Stimulated activated CD4-positive, alpha-beta T cell treated with anti-CD3 and anti-CD28 coated beads, Interleukin-1b, Interleukin-23, amount 100 ng/mL, for 4 hours (primary cell): ENCODE measurements around the gene NTN5.
"Not testable (repeated sequence)": the region's sequence is repeated elsewhere in the genome, so short reads cannot be mapped to it uniquely, and the experiment has no call there.

ENCODE experiments used
- DNase-seq, 2 donors: peaks; one replicate each; pipeline ENCODE4 v3.0.0-alpha.2; 2020; ENCODE audit warnings: low read depth in 2 of 2

NTN5 gene, protein sequence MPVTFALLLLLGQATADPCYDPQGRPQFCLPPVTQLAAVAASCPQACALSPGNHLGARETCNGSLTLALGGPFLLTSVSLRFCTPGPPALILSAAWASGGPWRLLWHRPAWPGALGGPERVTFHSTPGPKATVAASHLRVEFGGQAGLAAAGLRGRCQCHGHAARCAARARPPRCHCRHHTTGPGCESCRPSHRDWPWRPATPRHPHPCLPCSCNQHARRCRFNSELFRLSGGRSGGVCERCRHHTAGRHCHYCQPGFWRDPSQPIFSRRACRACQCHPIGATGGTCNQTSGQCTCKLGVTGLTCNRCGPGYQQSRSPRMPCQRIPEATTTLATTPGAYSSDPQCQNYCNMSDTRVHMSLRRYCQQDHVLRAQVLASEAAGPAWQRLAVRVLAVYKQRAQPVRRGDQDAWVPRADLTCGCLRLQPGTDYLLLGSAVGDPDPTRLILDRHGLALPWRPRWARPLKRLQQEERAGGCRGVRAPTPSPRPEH

DNA sequence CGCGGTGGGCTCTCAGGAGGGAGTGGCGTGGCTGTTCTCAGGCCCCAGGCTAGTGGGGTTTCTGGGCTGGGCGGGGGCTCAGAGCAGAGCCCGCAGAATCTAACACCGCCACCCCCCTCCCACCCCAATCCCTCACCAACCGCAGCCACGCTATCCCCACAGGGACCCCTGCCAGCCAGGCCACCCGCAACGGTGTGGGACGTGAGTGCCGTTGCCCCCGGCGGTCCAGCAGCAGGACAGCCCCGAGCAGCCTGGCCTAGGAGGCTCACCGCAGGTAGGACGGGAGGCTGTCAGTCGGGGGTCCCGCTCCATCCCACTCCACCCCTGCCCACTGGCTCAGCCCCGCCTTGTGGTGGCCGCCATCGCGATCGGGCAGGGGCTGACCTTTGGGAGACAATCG lies at the start of gene NTN5:
Gene NTN5, minus strand, starts transcription at position 24 of the 400 bp plus-strand sequence. CDS start 2,031 bp downstream, outside the sequence.
- DNase-seq = no peak

DNA sequence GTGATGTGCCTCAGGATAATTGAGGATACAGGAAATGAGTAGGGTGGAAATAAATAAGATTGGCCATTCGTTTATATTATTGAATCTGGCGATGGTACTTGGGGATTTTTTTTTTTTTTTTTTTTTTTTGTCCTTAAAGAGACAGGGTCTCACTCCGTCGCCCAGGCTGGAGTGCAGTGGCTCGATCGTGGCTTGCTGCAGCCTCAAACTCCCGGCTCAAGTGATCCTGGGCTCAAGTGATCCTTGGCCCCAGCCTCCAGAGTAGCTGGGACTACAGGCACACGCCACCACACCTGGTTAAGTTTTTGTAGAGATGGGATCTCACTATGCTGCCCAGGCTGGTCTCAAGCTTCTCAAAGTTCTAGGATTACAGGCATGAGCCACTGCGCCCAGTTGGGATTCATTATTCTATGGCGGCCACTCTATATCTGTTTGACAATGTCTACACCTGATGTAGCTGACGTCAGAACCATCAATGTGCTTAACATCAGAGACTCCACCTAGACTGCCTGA lies 49.4 kb upstream of the NTN5 start:
- no peak for DNase-seq

DNA sequence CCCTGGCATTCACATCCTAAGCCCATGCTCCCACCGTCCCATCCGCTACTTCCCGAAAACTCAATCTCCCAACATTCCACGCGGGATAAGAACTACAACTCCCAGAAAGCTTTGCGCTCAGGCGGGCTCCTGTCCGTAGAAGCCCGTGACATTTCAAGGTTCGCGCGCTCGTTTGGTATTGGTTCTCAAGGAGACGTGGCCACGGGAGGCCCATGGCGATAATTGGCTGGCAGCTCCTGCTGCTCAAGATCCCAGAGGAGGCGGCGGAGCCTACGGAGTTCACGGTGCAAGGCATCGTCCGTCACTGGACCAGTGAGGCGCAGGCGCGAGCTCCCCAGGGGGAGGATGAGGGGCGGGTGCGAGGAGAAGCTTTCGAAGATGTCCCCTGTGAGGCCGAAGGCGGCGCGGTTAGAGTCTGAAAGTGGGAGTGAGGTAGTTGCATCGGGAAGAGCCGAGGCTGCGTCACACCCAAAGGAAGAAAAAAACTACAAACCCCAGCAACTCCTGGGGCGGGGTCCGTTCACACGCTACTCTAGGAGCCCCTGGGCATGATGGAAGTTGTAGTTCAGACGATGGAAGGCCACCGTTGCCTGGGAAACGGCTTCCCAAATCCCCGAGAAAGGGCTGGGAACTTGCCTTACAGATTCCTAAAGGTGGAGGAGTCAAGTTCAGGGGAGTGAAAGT lies 47.9 kb upstream of the NTN5 start:
- peak; percentile 70 to 80 for DNase-seq

DNA sequence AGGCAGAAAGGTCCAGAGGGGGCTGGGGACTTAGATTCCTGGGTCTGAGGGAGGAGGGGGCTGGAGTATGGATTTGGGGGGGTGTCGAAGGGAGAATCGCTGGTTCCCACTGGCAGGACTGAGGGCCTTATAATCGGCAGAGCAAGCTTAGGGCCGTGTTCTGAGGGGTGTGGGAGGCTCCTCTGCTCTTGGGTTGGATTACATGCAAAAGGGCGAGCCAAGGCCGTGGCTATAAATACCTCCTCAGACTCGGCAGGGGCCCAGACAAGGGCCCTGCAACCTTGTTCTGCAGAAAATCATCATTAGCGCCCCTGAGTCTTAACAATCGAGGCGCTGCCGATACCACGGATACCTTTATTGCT lies 47.4 kb upstream of the NTN5 start:
- DNase-seq = no peak

DNA sequence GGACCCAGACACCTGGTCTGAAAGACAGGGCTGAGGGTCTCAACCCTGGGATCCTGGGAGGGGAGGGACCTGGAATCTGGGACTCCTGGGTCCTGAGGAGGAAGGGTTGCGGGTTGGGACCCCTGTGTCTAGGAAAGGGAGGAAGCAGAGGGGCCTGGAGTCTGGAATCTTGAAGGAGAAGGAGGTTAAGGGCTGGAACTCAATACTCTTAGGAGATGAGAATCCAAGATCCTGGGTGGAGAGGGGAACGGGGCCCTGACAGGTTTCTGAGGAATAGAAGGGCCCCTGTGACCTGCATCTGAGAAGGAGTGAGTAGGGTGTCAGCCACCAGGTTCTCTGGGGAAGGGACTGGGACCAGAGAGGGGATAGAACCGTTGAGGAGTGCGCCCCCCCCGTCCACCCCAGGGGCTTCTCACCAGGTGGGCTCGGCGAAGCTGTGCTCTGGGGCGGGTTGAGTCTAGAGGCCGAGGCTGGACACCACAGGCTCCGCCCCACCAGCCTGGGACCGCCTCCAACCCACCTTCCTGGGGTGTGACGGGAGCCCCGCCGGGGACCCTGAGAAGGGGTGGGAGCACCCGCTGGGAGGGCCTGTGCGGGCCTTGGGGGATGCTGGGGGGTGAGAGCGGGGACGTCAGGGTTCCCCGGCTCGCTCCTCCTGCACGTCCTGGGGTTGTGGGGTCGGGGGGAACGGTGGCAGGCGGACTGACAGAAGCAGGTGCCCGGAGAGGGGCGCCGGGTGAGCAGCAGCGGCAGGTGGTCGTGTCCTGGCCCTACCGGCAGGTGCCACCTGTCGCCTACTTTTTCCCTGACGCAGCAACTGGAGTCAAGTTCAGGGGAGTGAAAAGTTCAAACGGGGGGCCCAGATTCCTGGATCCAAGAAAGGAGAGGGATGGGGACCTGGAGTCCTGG lies 46.7 kb upstream of the NTN5 start, which contains the start of gene MAMSTR:
Gene MAMSTR, minus strand, starts transcription at position 463 of the 909 bp plus-strand sequence. CDS start 694 bp downstream, outside the sequence.
- DNase-seq = no peak

DNA sequence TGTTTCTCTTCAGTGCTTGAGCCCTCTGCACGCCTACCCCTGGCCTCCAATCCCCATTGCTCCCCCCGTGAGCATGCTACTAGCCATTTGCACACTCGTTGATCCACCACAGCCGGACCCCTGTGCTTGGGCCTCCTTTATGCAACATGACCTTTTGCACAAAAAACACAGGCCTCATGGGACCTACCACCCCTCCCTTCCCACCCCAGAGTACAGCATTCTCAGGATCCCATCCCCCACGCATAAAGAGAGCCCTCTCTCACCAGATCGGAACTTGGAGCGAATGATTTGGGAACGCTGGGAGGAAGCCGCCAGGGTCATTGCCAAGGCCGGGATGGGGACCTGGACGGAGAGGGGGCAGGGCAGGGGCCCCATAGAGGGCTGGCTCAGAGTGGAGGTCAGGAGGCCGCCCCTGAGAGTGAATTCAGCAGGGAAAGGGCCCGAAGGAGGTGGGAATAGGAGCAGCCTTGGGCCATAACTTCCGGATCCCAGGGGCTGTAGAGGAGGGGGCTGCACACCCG lies 46.0 kb upstream of the NTN5 start:
- no peak for DNase-seq

DNA sequence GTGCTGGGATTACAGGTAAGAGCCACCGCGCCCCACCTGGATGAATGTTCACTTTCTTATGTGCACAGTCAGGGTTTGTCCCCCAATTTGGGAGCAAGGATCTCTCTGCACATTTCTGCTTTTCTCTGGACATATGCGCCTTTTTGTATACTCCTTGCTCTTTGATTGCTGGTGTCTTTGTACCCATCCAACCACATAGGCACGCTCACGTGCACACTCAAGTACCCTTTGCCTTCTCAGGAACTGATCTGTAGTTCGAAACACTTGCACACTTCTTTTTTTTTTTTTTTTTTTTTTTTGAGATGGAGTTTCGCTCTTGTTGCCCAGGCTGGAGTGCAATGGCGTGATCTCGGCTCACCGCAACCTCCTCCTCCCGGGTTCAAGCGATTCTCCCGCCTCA lies 45.3 kb upstream of the NTN5 start:
- DNase-seq = not testable (repeated sequence)

DNA sequence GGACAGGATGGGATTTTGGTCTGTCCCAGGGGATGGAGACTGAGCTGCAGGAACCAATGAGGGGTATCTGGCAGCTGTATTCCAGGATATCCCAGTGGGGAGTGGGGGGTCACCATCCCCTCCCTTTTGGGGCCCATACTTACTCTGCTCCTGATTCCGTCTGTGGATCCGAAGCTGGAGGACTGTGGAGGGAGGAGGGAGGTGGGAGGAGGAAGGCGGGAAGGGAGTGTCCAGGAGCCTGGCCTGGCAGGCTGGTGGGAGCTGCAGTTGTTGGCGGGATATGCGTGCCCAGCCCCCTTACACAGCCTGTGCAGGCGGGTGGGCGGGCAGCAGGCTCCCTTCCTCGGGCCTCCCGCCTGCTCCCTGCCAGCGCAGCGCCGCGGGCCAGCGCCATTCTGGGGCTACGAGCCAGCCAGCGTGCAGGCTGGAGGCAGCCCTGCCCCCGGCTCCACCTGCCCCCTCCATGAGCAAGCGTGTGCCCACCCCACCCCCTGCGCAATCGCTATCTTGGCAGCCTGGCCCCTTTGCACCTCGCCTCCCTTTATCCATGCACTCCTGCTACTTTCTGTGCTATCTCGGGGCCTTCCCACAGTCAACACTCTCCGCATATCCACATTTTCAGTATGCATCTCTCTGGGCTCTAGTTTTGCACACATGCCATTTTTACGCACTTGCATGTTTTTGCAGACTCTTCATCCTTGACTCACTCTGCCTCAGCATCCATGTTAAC lies 43.9 kb upstream of the NTN5 start:
- DNase-seq = no peak

DNA sequence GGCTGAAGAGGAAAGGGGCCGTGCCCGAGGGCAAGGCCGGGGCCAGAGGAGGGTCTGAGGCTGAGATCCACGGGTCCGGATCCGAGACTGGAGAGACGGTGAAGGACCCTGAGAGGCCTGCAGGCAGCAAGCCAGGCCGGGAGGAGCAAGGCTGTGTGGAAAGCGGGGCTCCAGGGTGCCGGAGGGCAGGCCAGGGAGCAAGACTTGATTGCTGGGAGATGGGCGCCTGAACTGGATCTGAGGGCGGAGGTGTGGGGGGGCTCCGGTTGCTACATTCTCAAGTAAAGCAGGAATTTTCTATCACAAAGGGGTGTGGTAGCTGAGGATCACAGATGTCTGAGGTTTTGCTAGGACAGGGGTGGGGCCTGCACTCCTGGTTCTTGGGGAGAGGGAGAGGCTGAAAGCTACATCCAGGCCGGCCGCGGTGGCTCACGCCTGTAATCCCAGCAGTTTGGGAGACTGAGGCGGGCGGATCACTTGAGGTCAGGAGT lies 42.9 kb upstream of the NTN5 start:
- no peak for DNase-seq

DNA sequence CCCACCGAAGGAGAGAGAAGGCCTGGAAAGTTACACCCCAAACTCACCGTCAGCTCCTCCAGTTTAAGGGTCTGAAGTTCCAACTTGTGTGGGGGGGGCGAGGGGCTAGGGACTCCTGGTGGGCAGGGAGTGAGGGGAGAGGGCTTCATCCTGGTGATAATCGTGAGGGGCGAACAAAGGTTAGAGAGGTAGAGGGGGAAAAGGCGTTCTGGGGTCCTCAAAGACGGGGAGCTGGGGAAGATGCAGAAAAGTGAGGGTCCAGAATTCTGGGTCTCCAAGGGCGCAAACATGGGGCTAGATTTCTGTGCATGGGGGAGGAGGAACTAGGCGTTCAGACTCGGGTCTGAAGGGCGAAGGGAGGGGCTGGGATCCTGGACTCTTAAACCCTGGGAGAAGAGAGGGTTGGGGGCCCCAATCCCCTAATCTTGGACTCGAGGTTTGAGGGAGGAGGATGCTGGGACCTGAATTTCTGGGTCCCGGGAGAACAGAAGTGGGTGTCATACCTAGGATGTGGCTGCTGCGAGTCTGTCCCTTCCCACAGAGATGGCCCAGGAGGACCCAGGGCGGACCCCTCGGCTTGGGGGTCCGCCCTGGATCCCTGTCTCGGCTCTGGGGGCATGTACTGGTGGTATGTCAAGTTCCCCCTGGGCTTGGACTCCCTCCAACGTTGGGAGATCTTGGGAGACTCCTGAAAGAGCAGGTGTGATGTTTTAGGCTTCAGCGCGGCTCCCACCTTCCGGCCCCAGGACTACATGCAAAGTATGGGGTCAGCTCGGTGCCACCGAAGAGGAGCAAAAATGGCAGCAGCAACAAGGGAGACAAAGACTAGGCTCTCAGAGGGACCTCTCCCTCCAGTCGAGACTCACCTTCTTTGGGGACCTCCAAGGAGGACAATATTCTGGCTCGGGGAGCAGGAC lies 42.2 kb upstream of the NTN5 start:
- no peak for DNase-seq

DNA sequence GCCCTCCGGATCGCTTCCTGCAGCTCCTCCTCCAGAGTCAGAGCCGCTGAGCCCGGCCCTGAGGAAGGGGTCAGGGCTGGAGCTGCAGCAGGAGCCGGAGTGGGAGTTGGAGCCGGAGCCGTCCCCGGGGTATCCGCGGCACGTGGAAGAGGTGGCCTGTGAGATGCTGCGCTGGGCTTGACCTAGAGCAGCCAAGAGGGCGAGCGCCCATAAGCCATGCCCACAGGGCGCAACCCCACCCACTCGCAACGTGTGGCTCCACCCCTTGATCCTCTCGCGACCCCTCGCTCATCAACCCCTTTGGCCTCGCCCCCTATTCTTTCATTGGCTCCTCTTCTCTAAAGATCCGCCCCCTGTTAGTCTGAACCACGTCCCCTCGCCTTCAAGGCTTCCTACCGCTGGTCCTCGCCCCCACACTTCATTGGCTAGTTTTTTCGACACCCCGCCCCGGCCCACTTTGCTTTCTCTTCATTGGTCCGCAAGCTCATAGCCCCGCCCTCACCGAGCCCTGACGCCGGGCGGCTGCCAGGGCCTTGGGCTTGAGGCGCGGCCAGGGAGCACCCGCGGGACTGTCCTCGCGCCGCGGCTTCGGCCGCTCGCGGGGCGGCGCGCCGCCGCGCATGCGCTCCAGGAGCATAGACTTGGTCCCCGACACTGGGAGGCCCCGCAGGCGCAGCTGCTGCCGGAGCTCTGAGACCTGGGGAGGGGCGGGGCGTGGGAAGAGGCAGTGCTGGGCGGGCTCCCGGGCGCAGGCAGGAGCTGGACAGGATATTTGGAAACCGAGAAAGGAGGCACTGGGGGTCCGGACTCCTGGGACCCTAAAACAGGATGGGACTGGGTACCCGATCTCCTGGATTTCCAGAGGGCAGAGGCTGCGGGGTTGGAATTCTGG lies 41.3 kb upstream of the NTN5 start:
- DNase-seq = peak; percentile 91 to 95

DNA sequence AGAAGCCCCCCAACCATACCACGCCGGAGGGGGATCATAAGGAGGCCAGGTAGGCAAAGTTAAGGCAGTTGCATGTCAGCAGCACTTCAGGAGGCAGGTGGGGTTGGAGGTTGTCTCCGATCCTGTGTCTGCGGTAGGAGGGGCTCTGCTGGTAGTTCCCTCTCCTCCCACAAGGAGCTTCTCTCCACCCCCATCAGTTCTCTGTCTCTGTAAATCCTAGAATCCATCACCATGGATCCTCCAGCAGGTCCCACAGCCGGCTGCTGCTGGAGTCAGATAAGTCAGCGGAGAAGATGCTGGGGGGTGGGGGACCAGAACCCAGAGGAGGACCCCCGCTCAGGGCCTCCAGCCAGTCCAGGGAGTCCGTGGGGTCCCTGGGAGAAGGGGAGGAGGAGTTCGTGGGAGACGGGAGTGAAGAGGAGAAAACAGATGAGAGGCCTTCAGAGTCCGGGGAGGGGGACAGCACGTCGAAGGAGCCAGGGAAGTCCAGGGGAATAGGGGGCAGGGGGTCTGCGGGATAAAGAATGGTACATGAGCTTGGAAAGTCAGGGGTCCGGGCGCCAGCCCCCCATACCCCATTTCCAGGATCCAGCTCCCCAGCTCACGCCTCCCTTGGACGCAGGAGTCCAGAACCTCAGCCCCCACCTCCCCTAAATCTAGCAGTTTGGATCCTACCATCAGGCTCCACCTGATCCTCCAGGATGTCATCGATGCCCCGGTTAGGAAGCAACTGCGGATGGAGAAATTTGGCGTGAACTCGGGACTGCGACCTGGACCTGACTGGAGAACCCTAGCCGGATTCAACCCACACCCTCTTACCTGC lies 40.4 kb upstream of the NTN5 start:
- no peak for DNase-seq

DNA sequence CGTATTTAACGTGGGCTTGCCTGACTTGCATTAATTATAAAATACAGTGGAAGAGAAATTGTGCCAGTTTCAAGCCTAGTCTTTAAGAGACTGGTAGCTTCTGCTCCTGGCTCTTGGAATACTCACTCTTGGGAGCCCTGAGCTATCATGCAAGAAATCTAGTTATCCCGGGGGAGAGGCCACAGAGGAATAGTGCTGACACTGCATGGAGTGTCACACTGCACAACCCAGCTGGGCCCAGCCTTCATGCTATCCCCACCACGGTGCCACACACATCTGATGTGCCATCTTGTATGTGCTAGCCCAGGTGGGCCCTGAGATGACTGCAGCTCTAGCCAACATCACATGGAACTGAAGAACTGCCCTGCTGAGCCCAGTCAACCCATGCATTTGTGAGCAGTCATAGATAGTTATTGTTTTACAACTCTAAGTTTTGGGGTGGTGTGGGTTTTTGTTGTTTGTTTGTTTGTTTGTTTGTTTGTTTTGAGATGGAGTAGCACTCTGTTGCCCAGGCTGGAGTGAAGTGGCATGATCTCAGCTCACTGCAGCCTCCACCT lies 38.4 kb upstream of the NTN5 start:
- DNase-seq = no peak

DNA sequence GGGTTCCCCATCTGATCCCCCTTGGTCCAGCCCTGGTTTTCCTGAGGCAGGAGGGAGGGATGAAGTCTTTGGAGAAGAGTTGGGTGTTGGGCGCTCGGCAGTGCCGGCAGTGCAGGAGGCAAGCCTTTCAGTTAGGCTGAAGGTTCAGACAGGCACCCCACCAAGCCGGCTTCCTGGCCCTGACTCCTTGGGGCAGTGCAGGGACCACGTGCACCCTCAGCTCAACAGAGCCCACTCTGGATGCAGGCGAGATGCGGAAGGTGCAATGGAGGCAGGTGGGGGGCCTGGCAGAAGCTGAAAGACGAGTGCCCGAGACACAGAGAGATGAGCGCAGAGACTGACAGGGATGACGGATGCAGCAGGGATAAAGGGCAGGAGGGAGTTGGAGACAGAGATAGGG lies 35.7 kb upstream of the NTN5 start:
- no peak for DNase-seq

DNA sequence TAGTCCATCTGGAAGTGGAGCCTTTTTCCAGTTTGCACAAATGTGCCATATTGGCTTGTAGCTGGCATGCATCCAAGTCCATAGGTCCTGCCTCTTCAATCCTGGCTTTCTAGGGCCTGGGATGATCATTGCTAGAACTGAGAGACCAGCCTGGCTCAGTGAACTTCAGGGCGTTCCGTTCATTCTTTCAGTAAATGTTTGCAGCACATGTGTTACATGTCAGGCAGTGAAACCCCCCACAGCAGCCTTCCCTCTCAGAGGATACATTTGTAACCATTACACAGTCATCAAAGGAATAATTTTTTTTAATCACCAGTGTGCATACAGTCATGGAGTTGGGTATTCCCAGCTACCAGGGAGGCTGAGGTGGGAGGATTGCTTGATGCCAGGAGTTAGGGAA lies 32.6 kb upstream of the NTN5 start:
- no peak for DNase-seq

DNA sequence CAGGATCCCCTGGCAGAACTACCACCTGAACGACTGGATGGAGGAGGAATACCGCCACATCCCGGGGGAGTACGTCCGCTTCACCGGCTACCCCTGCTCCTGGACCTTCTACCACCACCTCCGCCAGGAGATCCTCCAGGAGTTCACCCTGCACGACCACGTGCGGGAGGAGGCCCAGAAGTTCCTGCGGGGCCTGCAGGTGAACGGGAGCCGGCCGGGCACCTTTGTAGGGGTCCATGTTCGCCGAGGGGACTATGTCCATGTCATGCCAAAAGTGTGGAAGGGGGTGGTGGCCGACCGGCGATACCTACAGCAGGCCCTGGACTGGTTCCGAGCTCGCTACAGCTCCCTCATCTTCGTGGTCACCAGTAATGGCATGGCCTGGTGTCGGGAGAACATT lies 30.5 kb upstream of the NTN5 start:
- no peak for DNase-seq

DNA sequence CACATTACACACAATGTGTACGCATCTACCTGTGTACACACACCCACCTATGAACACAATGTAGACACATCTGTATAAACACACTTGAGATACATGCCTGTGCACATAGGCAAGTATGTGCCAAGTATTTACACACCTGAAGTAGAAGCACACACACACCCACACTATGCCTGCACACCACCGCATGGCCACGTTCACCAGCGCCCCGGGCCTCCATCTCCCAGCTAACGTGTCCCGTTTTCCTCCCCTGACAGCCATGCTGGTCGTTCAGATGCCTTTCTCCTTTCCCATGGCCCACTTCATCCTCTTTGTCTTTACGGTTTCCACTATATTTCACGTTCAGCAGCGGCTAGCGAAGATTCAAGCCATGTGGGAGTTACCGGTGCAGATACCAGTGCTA lies 29.9 kb upstream of the NTN5 start:
- no peak for DNase-seq
